ENCODE measurements around the gene SRD5A3. TPM values are rescaled to one million over a fixed set of nuclear protein-coding genes. Genes with fewer than 3 reads are reported as not detected.

SRD5A3 gene
- polyA plus RNA-seq, 1 donor from 2014 or later: 19.7 TPM

GRCh38 chr4:55378617-55379467 lies 32.8 kb downstream of the SRD5A3 start:
- H3K9me3 Mint-ChIP-seq: no peaks in the 10 kb centered on the region
- no peak overlapping the region for H3K4me3 Mint-ChIP-seq
- no peak overlapping the region for H3K27ac Mint-ChIP-seq
- H3K36me3 Mint-ChIP-seq: no peaks in the 10 kb centered on the region
- H3K27me3 Mint-ChIP-seq: no peaks in the 10 kb centered on the region
- H3K4me1 Mint-ChIP-seq: peaks cover 0 to 2% (median 0%) of the 10 kb centered on the region in 3 donors

DNA sequence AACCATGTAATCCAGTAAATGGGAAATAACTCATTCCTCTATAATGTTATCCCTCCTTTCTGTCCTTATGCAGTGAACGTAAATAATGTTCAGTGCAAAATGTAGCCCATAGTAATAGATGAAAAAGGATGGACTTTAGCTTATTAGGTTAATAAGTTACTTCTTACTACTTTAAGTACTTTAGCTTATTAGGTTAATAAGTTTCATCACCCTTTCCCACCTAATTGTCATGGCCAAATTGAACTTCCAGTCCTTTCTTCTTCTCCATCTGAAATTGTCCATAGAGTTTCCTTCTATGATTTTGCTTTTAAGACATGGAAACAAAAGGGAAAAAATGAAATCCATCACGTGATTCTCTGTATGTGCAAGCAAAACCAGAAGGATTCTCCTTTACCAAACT lies 34.5 kb downstream of the SRD5A3 start:
- no peak overlapping the region for H3K4me3 Mint-ChIP-seq
- no peaks in the 10 kb centered on the region for H3K36me3 Mint-ChIP-seq
- H3K4me1 Mint-ChIP-seq: no peaks in the 10 kb centered on the region
- no peaks in the 10 kb centered on the region for H3K27me3 Mint-ChIP-seq
- no peaks in the 10 kb centered on the region for H3K9me3 Mint-ChIP-seq
- H3K27ac Mint-ChIP-seq: no peak overlapping the region

DNA sequence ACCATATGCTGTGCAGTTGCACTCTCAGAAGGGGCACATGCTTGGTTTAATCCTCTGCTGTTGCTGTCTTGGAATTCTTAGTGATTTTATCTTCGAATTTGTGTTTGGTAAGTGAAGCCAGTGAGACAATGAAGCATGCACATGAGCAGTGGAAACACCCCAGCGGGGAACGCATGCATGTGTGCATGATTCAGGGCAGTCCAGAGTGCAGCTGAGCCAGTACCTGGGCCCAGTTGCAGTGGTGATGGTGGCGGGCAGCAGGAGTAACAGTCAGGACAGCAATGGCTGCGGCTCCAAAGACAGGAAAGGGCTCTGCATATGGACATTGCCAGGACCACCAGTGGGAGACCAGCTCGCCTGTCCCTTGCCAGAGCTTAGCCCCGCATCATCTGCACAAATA lies 35.5 kb downstream of the SRD5A3 start:
- Mint-ChIP-seq H3K27me3 (no peaks in the 10 kb centered on the region), H3K4me1 (peaks cover 0 to 2% (median 0%) of the 10 kb centered on the region in 3 donors), H3K4me3 (no peak overlapping the region), H3K9me3 (no peaks in the 10 kb centered on the region), H3K27ac (no peak overlapping the region), H3K36me3 (no peaks in the 10 kb centered on the region)

GRCh38 chr4:55382488-55383003 lies 36.5 kb downstream of the SRD5A3 start:
- Mint-ChIP-seq H3K36me3 (no peaks in the 10 kb centered on the region), H3K4me3 (no peak overlapping the region), H3K27ac (no peak overlapping the region), H3K4me1 (peaks cover 0 to 2% (median 0%) of the 10 kb centered on the region in 3 donors), H3K9me3 (no peaks in the 10 kb centered on the region), H3K27me3 (no peaks in the 10 kb centered on the region)

DNA sequence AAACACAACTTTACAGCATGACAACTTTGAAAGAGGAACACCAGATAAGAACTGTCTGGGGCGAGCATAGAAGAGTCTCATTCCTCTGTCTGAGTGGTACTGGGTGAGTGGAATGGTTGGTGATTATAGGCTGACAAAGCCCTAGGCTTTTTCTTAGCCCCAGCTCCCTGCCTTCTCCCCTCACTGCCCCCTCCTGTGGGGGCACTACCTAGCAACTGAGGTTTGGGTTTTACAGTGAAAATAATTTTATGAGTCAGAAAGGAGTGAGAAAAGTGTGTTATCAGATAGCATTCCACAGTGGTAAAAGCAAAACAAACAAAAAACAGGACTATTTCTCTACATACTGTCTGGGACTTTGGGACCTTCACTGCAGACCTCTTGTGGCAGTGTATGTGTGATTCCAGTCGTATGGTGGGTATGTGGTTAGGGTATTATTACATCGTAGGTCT lies 39.2 kb downstream of the SRD5A3 start:
- peaks cover 0 to 2% (median 0%) of the 10 kb centered on the region in 3 donors for H3K4me1 Mint-ChIP-seq

GRCh38 chr4:55386073-55386472 lies 40.0 kb downstream of the SRD5A3 start:
- H3K27ac Mint-ChIP-seq: no peak overlapping the region
- H3K27me3 Mint-ChIP-seq: no peaks in the 10 kb centered on the region
- H3K4me3 Mint-ChIP-seq: no peak overlapping the region
- H3K9me3 Mint-ChIP-seq: no peaks in the 10 kb centered on the region
- peaks cover 0 to 2% (median 0%) of the 10 kb centered on the region in 3 donors for H3K4me1 Mint-ChIP-seq
- H3K36me3 Mint-ChIP-seq: no peaks in the 10 kb centered on the region

More for the DNA sequence above, 39.2 kb downstream of the SRD5A3 start:
- Mint-ChIP-seq H3K9me3 (no peaks in the 10 kb centered on the region), H3K27ac (no peak overlapping the region), H3K4me3 (no peak overlapping the region), H3K36me3 (no peaks in the 10 kb centered on the region), H3K27me3 (no peaks in the 10 kb centered on the region)

DNA sequence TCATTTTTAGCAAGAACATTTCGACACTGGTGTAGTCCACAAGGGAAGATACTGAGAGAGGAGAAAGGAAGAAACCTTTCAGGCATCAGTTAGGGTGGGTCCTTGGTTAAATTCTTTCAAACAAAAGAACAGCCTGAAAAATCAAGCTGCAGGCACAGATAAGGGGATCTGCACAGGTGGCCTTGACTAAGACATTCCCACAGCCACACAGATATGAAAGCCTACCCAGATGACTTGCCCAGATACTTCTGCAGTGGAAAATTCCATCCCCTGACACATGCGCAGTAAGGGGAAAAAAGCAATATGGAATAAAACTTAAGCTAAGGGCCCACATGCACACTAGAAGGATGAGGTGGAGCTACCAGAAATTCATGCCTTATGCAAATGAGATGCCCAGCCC lies 40.8 kb downstream of the SRD5A3 start:
- peaks cover 0 to 2% (median 0%) of the 10 kb centered on the region in 3 donors for H3K4me1 Mint-ChIP-seq
- peak overlapping the region in 1 of 4 donors; percentile 60 for H3K4me3 Mint-ChIP-seq
- no peak overlapping the region for H3K27ac Mint-ChIP-seq
- no peaks in the 10 kb centered on the region for H3K27me3 Mint-ChIP-seq
- no peaks in the 10 kb centered on the region for H3K36me3 Mint-ChIP-seq
- H3K9me3 Mint-ChIP-seq: no peaks in the 10 kb centered on the region

GRCh38 chr4:55393461-55394320 lies 47.6 kb downstream of the SRD5A3 start:
- no peaks in the 10 kb centered on the region for H3K9me3 Mint-ChIP-seq
- peak overlapping the region in 2 of 3 donors; percentile 33 to 47 for H3K27ac Mint-ChIP-seq
- peaks cover 1% of the 10 kb centered on the region for H3K27me3 Mint-ChIP-seq
- peaks cover 20 to 27% (median 24%) of the 10 kb centered on the region in 3 donors for H3K4me1 Mint-ChIP-seq
- no peaks in the 10 kb centered on the region for H3K36me3 Mint-ChIP-seq
- peak overlapping the region in 1 of 4 donors; percentile 88 for H3K4me3 Mint-ChIP-seq

DNA sequence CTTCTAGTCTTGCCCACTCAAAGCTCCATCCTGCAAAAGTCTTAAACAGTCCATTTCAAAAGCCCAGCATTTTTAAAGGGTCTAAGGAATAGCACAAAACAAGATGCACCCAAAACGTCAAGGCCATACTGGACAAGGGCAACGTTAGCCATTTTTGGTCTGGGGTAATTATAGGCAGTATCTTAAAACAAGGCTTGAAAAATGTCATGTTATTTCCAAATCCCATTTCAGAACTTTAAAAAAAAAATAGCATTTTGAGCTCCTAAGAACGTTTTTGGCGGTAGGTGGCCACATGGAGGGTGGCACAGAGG lies 49.1 kb downstream of the SRD5A3 start:
- Mint-ChIP-seq H3K4me3 (peak overlapping the region; percentile 88 to 99 (median 98)), H3K36me3 (no peaks in the 10 kb centered on the region), H3K27me3 (peaks cover 1% of the 10 kb centered on the region), H3K9me3 (no peaks in the 10 kb centered on the region), H3K4me1 (peaks cover 28 to 34% (median 31%) of the 10 kb centered on the region in 3 donors), H3K27ac (peak overlapping the region; percentile 86 to 99 (median 92))

DNA sequence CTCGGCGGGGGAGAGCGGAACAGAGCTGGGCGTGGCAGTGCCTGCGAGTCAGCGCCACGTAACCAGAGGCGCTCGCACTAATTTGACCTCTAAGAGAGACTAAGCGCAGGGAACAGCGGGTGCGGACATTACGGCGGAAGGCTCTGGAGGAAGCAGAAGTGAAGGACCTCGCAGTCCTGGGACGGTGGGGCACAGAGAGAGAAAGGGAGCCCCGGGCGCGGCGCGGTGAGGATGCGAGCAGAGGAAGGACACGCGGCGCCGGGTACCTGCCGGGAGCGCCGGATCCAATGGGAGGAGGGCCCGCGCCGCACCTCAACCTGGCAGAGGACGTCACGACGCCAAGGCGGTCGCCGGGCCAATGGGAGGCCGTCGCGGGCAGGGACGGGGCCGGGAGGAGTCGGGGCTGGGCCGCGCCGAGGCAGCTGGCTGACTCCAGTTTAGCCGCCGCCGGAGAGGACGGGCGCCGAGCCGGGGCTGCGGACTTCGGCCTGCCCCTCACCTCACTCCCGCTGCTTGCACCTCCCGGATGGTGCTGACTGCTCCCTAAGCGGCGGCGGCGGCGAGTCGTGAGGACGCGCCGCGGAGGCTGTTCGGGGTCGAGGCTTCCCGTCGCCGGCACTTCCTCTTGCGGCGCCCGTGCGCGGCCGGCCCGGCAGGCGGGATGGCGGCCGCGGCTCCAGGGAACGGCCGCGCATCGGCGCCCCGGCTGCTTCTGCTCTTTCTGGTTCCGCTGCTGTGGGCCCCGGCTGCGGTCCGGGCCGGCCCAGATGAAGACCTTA lies 49.7 kb downstream of the SRD5A3 start, which contains the start of gene TMEM165:
TSS of gene TMEM165 (plus strand) at position 429 of the 779 bp plus-strand sequence. CDS start at position 662, 233 bp downstream.
- peaks cover 1% of the 10 kb centered on the region for H3K27me3 Mint-ChIP-seq
- peak within 1 kb of the TSS; percentile 88 to 99 (median 98) for H3K4me3 Mint-ChIP-seq

GRCh38 chr4:55396308-55397125 lies 50.5 kb downstream of the SRD5A3 start:
- peaks cover 4% of the 10 kb centered on the region for H3K36me3 Mint-ChIP-seq
- peaks cover 34 to 44% (median 35%) of the 10 kb centered on the region in 3 donors for H3K4me1 Mint-ChIP-seq
- H3K4me3 Mint-ChIP-seq: peak overlapping the region; percentile 82 to 99 (median 96)
- H3K27me3 Mint-ChIP-seq: peaks cover 1% of the 10 kb centered on the region
- H3K27ac Mint-ChIP-seq: peak overlapping the region; percentile 72 to 95 (median 93)
- no peaks in the 10 kb centered on the region for H3K9me3 Mint-ChIP-seq

More for the DNA sequence above, 49.7 kb downstream of the SRD5A3 start, which contains the start of gene TMEM165:
- peaks cover 28 to 37% (median 32%) of the 10 kb centered on the region in 3 donors for H3K4me1 Mint-ChIP-seq
- peak within 1 kb of the TSS; percentile 86 to 99 (median 93) for H3K27ac Mint-ChIP-seq
- H3K36me3 Mint-ChIP-seq: no peaks in the 10 kb centered on the region
- no peaks in the 10 kb centered on the region for H3K9me3 Mint-ChIP-seq

DNA sequence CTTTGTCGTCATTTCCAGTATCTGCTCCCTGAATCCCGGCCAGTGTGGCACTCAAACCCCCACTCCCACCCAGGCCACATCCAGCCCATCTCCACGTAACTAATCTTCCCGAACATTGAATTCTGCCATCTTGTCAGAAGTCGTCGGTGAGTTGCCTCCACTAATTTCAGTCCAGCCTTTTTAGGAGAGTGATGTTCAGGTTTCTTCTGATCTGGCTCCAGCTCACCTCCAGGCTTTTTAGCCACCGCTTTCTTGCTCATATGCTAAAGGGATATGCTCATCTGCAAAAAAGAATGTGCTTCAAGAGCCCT lies 51.0 kb downstream of the SRD5A3 start:
- peak overlapping the region; percentile 82 to 97 (median 92) for H3K4me3 Mint-ChIP-seq
- H3K9me3 Mint-ChIP-seq: no peaks in the 10 kb centered on the region
- H3K4me1 Mint-ChIP-seq: peaks cover 34 to 44% (median 35%) of the 10 kb centered on the region in 3 donors
- H3K27me3 Mint-ChIP-seq: peaks cover 1% of the 10 kb centered on the region
- H3K36me3 Mint-ChIP-seq: peaks cover 4% of the 10 kb centered on the region
- H3K27ac Mint-ChIP-seq: peak overlapping the region; percentile 72 to 95 (median 93)

DNA sequence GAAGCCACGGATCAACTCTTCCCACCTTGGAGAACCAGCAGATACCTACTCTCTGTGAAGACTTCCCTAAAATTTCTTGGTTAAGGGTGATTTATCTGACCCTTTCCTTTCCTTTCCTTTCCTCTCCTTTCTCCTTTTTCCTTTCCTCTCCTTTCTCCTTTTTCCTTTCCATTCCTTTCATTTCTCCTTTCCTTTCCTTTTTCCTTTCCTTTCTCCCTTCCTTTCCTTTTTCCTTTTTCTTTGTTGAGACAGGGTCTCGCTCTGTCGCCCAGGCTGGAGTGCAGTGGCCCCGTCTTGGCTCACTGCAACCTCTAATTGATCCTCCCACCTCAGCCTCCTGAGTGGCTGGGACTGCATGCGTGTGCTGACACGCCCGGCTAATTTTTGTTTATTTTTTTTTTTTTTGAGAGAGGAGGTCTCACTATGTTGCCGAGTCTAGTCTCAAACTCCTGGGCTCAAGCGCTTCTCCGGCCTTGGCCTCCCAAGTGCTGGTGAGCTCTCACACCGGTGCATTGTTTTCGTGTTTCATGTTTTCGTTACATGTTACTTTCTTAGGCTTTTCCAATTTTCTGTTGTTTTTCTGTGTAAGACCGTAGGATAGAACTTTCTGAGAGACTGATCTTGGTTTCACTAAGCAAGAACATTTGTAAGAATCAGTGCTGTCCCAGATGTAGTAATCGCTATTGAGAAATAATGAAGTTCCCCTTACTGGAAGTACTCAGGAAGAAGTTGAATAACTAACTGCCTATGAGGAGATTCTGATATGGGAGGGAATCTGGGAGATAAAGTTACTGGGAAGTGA lies 51.7 kb downstream of the SRD5A3 start:
- Mint-ChIP-seq H3K4me1 (peaks cover 34 to 44% (median 35%) of the 10 kb centered on the region in 3 donors), H3K27ac (peak overlapping the region; percentile 72 to 95 (median 93)), H3K4me3 (peak overlapping the region; percentile 82 to 97 (median 92)), H3K36me3 (peaks cover 4% of the 10 kb centered on the region), H3K9me3 (no peaks in the 10 kb centered on the region), H3K27me3 (peaks cover 1% of the 10 kb centered on the region)

Measured in IgD-negative memory B cell (primary cell).